GM21723 (cell line): Measurements from ENCODE around the gene DCTPP1.
"Not testable (repeated sequence)": the region's sequence is repeated elsewhere in the genome, so short reads cannot be mapped to it uniquely, and the experiment has no call there.

Experiments used
- ATAC-seq: cut with Tn5 transposase; IDR thresholded peaks from one replicate; pipeline ENCODE4 v1.9.1; 2021; ENCODE audit warnings: mild to moderate bottlenecking, moderate library complexity; ENCODE audit not compliant: unreplicated experiment

The DCTPP1 gene

GRCh38 chr16:30429678-30430427, at the start of gene DCTPP1:
DCTPP1 (minus strand) TSS chr16:30430030; CDS start chr16:30429980, 50 bp downstream.
- ATAC-seq = peak; percentile 97

- ATAC-seq = no peak
Measured at GRCh38 chr16:30478766-30479478, 49.1 kb upstream of the DCTPP1 start.

- ATAC-seq = not testable (repeated sequence)
Measured at GRCh38 chr16:30477773-30478172, 47.9 kb upstream of the DCTPP1 start.

- ATAC-seq = no peak
Measured at GRCh38 chr16:30476991-30477390, 47.2 kb upstream of the DCTPP1 start.

GRCh38 chr16:30474684-30475083, 44.9 kb upstream of the DCTPP1 start:
- no peak for ATAC-seq

GRCh38 chr16:30474074-30474452, 44.2 kb upstream of the DCTPP1 start:
- ATAC-seq = no peak

GRCh38 chr16:30473231-30474073, 43.6 kb upstream of the DCTPP1 start:
- ATAC-seq = peak; percentile 34

GRCh38 chr16:30472328-30472942, 42.6 kb upstream of the DCTPP1 start, which contains the start of gene ITGAL:
ITGAL (plus strand) TSS chr16:30472742; CDS start chr16:30472838, 96 bp downstream.
- ATAC-seq = peak; percentile 47

- ATAC-seq = no peak
Measured at GRCh38 chr16:30470632-30470995, 40.8 kb upstream of the DCTPP1 start.

GRCh38 chr16:30470170-30470512, 40.3 kb upstream of the DCTPP1 start:
- ATAC-seq = no peak

- no peak for ATAC-seq
Measured at GRCh38 chr16:30464078-30464477, 34.2 kb upstream of the DCTPP1 start.

- ATAC-seq = not testable (repeated sequence)
Measured at GRCh38 chr16:30461426-30461825, 31.6 kb upstream of the DCTPP1 start.

- ATAC-seq = peak; percentile 23
Measured at GRCh38 chr16:30459456-30459855, 29.6 kb upstream of the DCTPP1 start.

- peak; percentile 81 for ATAC-seq
Measured at GRCh38 chr16:30458561-30459394, 28.9 kb upstream of the DCTPP1 start.

GRCh38 chr16:30457743-30458560, 28.1 kb upstream of the DCTPP1 start:
- no peak for ATAC-seq

GRCh38 chr16:30457256-30457655, 27.4 kb upstream of the DCTPP1 start:
- no peak for ATAC-seq

GRCh38 chr16:30456302-30456701, 26.5 kb upstream of the DCTPP1 start:
- ATAC-seq = no peak

- ATAC-seq = not testable (repeated sequence)
Measured at GRCh38 chr16:30452709-30453580, 23.1 kb upstream of the DCTPP1 start.
